22Rv1 (cell line): Measurements from ENCODE around the gene SLAMF8.

Source experiments
- H3K27ac ChIP-seq: fragments of 450-650 bp; 2 replicates; pipeline ENCODE4 v1.5.1; 2017
- CTCF ChIP-seq: fragments of 450-650 bp; IDR thresholded peaks from 2 replicates; pipeline ENCODE4 v1.5.1; 2017; ENCODE audit warnings: mild to moderate bottlenecking
- ZFX ChIP-seq: fragments of 450-650 bp; IDR thresholded peaks from 2 replicates; pipeline ENCODE4 v1.6.1; 2017; ENCODE audit warnings: antibody characterized with exemption, borderline replicate concordance

Gene SLAMF8

GRCh38 chr1:159817276-159818041 lies 9.2 kb upstream of the SLAMF8 start:
- TF ChIP-seq ZFX (no peak), CTCF (no peak)
- 0 out of 2 replicates have a peak overlapping the region, but pooled peaks have one; percentile 17 for H3K27ac ChIP-seq

- H3K27ac ChIP-seq: no peak overlapping the region
- no peak for TF ChIP-seq ZFX
- TF ChIP-seq CTCF: peak; percentile 99
These were observed 5.4 kb upstream of the SLAMF8 start for GRCh38 chr1:159821171-159821867.

DNA sequence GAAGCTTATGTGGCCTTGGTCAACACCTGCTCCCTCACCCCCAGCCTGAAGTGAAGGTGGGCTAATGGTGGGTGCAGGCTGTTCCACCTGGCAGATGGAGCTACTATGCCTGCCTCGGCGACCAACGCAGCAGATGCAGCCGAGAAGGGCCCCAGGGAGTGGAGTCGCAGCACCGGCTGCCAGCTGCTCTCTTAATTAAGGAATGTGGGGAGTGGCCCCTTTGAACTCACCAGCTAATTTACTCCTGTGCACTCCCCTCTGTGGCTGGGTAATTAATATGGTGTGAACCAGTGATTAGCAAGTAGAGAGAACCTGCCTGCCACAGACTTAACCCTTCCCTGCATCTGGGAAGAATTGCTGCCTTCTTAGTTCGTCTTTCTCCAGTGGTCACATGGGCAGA lies 3.3 kb upstream of the SLAMF8 start:
- no peak overlapping the region for H3K27ac ChIP-seq
- TF ChIP-seq CTCF (no peak), ZFX (no peak)

GRCh38 chr1:159825564-159825963 lies 1.1 kb upstream of the SLAMF8 start:
- TF ChIP-seq CTCF: no peak
- H3K27ac ChIP-seq: no peak overlapping the region

- H3K27ac ChIP-seq: no peak overlapping the region
- TF ChIP-seq CTCF (no peak), ZFX (no peak)
These were observed 423 bp downstream of the SLAMF8 start for GRCh38 chr1:159827102-159827490.

GRCh38 chr1:159827549-159827948 lies 876 bp downstream of the SLAMF8 start:
- H3K27ac ChIP-seq: no peak overlapping the region
- TF ChIP-seq CTCF: no peak

DNA sequence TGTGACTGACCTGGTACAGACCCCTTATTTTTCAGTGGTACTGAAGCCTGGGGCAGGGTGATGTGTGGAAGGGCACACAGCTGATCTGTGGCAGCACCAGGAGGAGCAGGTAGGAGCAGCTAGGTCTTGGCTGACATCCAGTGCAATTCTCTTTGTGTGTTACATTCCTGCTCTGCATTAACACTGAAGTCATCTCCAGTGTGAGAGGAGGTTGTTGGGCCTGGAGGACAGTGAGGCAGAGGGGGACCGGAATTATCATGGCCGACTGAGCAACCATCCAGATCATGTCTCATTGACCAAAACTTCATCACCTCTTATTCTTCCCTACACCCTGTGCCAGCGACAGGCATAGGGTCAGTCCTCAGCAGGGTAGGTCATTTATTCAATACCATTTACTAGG lies 1.5 kb downstream of the SLAMF8 start:
- H3K27ac ChIP-seq: no peak overlapping the region
- TF ChIP-seq CTCF (no peak), ZFX (no peak)
